Activated effector memory CD4-positive, alpha-beta T cell treated with Interleukin-2 at 50 U/mL for 16 hours (primary cell): ENCODE results near the gene ARHGAP25.

Experiments
- DNase-seq: peaks from one replicate; pipeline ENCODE4 v3.0.0-alpha.2; 2020

The ARHGAP25 gene

DNA sequence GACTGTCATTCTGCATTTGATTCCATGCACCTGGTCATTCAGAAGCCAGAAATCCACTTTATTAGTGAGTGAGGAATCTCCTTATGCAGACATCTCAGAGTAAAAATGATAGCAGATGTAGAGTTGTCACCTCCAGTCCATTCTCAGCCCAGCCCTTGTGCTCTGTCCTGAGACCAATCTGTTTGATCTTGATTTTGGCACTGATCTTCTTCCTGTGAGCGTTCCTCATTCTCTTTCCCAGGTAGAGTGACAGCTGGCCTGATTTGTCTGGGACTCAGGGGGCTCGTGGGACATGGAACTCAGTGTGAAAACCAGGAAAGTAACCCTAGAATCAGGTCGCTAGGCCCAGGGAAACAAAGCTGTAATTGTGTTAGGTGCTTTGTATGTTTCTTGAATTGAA is 8.9 kb downstream of the ARHGAP25 start:
- no peak for DNase-seq

DNA sequence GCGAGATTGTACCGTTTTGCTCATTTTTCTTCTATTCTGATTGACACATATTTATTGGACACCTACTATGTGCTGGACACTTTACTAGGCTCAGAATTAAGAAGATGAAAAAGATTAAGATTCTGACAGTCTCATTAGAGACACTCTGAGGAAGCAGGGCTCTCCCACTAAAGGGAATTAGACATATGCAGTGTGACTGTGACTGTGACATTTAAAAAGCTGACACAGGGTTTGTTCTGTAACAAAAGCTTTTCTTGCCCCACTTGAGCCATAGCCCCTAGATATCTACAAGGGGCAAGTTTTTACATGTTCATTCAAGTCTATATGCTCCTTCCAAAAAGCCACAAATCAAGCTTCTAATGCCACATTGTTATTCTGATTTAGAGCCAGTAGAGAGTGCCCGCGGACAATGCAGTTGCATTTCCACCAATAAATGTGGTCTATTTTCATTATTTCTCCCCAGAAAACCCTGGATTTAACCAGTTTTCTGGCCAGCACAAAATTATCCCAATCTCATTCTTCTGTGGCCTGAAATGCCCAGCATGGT is 9.8 kb downstream of the ARHGAP25 start:
- no peak for DNase-seq

DNA sequence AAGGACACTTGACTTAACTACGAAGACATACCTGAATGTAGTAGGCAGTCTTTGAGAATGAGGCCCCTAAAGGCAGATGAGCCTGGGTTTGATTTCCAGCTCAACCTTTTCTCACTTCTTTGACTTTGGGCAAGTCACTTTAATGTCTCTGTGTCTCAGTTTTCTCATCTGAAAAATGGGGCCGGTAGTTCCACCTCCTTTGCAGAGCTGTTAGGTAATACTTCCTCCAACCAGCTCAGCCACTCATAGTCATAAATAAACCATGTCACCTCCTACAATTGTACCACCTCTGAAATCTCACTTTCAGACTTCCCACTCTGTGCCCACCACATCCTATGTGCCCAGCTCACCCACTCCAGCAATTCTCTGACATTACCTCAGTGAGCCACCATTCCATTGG is 10.4 kb downstream of the ARHGAP25 start:
- DNase-seq: no peak

DNA sequence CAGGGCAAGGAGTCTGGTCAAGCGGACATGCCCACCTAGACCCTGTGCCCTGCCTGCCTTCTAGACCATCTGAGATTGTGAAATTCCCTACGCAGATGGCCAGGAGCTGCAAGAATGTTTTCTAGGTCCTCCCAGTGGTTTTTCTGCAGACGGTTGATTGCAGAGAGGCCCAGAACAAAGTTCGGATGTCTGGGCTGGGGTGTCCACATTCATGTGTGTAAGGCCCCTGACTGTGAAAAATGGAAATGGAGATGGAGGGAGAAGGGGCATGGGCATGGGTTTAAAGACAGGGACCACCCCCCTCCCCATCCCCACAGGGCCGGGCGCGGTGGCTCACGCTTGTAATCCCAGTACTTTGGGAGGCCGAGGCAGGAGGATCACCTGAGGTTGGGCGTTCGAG is 11.8 kb downstream of the ARHGAP25 start:
- DNase-seq: no peak

DNA sequence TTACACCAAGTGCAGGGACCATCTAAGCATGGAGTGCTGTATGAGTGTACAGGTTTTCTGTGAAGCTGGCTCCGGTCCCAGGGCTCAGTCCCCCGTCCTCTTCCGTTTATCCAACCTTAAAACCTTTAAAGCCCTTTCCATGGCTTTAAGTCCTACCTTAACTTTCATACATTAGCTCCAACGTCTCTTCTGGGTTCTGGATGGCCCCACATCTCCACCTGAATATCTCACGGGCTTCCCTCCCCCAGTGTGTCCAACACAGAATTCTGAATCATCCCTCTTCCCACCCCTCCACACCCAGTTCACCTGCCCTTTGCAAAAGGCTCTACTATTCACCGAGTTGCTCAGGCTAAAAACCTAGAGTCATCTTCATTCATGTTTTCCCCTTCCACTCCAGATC is 12.8 kb downstream of the ARHGAP25 start:
- DNase-seq: no peak

DNA sequence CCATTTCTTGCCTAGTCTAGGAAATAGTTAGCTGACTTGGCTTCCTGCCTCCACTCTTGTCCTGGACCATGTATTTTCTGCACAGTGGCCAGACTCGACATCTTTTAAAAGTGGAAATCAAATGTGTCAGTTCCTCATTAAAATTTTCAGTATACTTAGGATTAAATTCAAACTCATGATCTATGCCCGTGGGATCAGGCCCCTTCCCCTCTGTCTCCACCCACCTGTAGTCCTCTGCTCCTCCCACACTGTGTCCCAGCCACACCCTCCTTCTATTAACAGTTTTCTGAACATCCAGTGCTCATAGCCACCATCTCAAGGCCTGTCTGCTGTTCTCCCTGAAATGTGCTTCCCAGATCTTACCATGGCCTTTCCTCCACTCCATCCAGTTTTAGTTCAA is 13.3 kb downstream of the ARHGAP25 start:
- DNase-seq: no peak

DNA sequence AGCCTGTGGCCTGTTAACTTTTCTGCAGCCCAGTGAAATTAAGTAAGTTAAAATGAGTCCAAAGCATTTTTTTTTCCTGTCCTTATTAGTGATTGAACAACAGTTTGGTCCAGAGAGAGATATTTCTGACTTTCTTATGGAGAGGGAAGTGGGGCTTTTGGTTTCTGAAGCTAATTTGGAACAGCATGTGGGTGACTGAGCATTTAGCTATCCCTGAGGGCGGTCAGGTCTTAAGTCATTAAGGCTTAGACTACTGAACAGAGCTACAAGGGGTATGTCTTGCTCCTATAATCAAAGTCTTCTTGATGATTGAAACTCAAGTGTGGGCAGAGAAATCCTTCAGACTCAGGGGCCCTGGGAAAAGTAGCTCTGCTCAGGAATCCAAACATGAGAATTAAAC is 14.0 kb downstream of the ARHGAP25 start:
- DNase-seq: no peak

DNA sequence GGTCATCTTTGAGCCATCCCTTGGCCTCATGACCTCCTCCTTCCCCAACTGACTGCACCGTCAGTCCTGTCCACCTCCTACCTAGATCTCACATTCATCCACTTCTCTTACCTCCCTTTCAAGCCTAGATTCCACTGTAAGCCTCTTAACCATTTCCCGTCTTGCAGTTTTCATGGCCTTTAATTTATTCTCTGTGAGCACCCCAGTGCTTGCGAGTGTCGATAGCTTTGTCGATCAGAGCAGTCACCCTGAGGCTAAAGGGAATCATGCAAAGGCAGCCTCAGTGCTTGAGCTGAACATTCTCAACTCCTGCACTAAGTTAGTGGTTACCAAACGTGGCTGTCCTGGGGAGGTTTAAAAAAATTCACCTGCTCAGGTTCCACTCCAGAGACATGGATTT is 14.7 kb downstream of the ARHGAP25 start:
- no peak for DNase-seq

DNA sequence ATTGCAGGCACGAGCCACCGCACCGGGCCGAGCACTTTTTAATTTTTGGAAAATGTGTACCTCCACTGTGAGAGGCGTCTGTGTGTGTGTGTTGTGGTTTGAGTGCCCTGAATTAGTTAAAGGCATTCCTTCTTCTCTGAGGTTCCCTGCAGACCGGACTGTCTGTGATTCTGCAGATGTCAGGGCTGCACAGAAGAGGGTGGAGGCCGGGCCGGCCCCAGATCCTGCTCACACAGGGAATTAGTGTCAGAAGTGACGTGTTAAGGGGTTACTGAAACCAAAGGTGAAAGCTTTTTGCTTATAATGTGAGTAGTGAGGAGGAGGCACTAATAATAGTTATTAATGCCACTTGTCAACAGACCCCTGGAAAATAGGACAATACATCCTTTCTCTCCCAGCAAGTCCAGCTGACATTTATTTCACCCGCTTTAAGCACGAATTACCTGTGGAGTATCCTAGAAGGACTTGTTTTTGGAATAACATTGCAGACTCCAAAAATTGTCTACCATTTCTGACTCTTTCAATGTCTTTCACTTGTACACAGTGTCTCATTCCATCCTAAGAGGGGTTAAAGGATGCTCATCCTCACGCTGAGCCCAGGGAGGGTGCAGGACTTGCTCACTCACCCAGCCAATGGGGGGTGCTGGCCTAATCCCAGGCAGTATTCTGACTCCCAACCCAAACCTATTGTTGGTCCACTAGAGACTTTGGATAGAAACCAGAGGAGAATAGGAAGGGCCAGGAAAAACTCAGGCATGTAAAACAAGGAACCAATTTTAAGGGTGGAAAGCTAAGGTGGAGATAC is 16.2 kb downstream of the ARHGAP25 start:
- DNase-seq: no peak

DNA sequence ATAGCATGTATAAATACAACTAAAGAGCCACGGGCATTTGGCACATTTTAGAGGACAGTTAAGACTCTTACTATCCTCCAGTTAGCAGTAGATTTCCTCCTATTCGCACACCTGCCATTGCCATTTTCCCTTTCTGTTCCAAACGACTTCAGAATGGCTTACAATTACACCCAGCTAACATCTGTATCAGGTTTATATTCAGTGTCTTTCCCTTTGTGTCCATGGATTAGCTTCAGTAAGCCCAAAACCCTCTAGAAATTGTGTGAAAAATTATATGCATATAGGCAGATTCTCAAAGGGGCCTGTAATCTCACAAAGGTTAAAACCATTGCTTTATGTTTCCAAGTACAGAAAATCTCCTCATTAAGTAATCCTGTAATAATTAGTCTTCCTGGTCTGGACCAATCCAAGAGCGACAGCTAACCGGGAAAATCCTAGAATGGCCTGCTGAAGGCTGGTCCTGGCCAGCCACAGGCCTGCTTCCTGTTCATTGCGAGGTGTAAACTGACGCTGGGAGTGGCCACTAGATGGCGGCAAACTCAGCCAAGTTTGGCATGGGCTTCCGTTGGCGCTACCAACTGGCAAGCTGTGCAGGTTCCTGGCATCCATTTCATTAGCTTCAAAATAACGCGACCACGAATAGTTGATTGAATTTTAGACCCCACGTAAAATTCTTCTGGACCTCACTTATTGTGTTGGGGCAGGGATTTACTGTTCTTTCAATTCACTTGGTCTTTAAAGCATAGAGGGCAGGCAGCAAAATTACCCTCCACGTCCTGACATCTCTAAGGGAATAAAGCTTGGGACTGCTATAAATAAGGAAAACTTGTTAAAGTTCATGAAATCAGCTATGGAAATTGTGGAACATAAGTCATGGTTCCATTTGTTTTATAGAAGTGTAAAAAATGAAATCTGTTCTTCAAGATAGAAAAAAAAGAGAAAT is 17.1 kb downstream of the ARHGAP25 start:
- DNase-seq: peak; percentile 83

DNA sequence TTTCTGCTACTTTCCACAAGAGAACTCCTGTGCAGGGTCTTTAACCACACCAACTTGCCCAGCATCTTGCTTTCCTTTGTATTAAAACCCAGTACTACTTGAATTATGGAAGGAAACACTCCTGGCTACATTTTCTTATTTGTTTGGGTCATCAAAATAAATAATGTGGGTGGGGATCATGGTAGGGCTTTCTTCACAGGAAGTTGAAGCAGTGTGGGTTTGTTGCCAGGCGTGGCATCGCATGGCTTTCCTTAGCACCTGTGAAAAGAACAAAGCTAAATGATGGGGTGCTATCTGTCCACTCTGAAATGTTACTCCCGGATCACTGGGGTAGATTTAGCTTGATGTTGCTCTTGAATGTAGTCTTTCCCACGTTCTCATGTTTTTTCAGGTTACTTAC is 18.7 kb downstream of the ARHGAP25 start:
- no peak for DNase-seq

DNA sequence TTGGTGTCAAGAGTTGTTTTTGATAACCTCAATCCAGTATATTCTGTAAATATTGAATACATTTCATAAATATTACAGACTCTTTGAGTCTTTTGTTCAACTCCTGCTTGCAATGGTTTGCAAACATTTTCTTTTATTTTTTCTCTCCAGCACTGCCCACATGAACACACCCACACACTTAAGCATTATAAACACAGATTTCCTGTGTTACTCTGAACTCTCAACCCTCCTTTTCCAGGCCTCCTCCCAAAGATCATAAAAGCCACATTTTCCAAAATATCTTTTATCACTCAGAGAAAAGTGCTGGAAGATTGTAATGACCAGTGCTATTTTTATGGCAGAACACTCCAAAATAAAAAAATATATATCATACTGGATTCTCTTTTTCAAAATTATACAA is 20.5 kb downstream of the ARHGAP25 start:
- DNase-seq: no peak

DNA sequence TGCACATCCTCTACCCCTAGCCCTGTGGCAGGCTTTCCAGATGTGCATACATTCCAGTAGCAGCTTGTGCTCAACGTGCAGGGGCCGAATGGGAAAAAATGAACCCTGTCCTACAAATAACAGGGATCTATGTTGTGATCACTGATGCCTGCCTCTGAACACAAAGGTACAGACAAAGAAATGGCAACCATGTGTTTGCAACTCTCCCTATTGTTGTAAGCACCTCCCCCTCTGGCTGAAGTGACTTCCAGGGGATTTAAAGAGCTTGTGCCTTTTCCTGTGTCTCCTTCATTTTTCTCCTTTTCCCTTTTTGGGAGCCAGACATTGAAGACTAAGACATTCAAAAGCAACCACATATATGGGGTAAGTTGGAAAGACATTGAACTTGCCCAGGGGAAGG is 21.6 kb downstream of the ARHGAP25 start:
- DNase-seq: no peak

DNA sequence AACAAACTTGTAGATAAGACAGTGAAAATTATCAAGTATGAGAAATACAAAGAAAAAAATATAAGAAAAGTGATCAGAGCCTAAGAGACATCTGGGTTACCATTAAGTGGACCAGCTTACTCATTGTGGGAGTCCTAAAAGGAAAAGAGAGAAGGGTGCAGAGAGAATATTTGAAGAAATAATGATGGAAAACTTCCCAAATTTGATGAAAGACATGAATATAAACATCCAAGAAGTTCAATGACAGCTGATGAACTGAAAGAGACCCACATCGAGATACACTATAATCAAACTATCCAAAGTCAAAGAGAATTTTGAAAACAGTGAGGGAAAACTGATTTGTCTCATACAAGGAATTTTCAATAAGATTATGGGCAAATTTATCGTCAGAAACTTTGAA is 22.5 kb downstream of the ARHGAP25 start:
- no peak for DNase-seq

DNA sequence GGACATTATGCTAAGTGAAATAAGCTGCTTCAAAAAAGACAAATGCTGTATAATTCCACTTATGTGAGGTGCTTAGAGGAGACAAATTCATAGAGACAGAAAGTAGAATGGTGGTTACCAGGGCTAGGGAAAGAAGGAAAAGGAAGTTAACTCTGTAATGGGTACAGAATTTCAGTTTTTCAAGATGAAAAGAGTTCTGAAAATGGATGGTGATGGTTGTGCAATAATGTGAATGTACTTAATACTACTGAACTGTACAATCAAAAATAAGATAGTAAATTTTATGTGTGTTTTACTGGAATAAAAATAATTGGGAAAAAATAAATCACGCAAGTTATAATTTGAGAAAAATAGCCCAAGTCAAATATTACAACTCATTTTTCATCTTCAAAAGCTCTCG is 27.5 kb downstream of the ARHGAP25 start:
- DNase-seq: no peak

DNA sequence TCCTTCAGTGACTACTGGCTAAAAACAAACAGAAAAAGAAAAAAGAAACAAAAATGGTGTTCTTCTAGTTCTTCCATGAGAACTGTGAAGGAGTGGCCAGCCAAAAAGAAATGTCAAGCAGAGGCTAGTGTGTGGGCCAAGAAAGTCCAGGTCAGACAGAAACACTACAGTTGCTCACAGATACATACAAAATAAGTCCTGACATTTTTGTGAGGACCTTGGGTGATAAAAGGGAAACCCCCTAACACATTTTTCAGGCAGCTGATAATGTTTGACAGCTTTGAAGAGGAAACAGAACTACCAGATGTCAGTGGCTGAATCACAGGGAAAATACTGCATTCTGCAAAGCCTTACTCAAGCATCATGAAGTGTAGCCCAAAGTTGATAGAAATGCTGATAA is 28.1 kb downstream of the ARHGAP25 start:
- no peak for DNase-seq

DNA sequence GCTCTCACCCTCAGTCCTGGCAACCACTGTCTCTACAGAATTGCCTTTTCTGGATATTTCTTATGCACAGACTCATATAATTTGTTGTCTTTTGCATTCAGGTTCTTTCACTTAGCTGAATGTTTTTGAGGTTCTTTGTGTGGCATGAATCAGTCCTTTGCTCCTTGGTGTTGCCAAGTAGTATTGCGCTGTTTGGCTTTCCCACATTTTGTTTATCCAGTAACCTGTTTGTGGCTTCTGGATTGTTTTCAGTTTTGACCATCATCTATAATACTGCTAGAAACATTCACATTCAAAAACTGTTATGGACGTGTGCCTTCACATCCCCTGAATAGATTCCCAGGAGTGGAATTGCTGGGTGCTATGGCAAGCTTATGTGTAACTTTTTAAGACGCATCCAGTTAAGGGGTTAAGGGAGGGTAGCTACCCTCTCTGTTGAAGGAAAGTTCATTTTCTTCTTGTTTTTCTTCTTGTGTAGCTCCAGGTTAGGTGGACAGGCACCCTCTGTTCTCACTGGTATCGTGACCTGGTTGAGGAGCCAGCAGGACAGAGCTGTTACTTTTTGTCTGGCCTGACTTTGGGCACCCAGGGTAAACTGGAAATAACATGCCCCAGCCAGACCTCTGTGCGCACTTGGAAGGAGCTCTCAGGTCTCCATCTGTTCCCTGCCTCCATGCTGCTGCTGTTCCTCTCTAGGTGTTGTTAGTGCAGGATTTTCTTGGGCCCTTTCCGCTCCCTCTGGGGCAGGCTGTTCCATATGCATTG is 29.6 kb downstream of the ARHGAP25 start:
- no peak for DNase-seq

DNA sequence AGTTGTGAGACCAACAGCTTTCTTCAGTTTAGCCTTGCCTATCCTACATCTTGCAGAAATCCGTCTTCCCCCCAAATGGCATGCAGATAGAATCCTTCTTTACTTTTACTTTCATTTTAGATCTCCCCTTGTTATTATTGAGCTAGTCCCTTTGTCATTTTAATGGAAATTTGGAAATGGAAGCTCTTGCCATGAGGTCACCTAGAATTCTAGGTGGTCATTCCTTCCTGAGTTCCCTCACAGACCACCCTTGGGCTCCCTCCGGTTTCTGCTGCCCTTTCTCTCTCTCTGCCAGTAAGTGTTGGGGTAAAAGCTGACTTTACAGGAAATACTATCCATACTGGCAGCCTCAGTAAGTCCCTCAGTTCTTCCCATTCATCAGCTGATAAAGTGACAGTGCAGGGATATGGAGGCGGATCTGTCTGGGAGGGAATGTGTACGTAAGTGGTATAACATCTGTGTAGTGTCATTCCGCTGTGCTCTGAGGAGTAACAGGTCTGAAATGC is 30.2 kb downstream of the ARHGAP25 start:
- DNase-seq: no peak

DNA sequence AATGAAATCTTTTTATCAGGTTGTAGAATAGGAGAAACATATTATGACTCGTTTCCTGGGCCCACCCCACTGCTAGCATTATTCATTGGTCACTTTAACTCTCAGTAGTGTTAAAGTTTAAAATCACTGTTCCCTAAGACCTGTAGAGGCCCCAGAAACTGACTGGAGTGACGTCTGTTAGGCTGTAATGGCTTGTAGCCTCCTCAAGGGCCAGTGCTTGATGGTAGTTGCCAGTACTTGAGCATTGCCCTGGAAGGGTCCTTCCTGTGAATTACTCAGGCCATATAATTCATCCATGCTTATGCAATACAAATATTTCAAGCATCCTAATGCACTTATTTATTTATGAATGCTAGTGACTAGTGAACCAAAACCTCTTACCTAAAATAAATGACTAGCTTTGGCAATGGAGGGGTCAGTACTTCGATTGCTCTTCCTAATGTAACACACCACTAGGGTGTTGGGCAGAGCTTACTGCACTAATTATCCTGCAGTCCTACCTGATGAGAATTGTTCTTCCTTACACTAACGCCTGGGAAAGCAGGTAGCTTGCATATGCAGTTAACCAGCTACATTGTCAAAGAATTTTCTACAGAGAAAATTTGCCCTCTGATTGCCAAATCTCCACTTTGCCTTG is 31.2 kb downstream of the ARHGAP25 start:
- DNase-seq: no peak

DNA sequence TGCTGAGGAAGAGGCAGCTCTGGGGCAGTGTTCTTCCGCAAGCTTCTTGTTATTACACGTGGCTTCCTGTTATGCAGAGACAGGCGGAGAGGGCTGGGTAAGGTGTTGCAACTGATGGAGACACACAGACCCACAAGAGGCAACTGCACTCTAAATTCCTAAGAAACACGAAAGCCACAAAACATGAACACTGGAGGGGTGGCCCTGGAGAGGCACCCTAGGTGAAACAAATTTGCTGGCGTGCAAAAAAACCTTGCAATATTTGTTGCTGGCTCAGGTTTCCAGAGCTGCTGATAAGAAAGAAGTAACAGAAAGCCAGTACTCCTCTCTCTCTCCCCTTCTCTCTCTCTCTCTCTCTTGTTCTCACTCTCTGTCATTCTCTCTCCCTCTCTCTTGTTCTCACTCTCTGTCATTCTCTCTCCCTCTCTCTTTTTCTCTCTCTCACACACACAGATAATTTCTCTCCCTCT is 31.8 kb downstream of the ARHGAP25 start:
- peak; percentile 66 for DNase-seq

DNA sequence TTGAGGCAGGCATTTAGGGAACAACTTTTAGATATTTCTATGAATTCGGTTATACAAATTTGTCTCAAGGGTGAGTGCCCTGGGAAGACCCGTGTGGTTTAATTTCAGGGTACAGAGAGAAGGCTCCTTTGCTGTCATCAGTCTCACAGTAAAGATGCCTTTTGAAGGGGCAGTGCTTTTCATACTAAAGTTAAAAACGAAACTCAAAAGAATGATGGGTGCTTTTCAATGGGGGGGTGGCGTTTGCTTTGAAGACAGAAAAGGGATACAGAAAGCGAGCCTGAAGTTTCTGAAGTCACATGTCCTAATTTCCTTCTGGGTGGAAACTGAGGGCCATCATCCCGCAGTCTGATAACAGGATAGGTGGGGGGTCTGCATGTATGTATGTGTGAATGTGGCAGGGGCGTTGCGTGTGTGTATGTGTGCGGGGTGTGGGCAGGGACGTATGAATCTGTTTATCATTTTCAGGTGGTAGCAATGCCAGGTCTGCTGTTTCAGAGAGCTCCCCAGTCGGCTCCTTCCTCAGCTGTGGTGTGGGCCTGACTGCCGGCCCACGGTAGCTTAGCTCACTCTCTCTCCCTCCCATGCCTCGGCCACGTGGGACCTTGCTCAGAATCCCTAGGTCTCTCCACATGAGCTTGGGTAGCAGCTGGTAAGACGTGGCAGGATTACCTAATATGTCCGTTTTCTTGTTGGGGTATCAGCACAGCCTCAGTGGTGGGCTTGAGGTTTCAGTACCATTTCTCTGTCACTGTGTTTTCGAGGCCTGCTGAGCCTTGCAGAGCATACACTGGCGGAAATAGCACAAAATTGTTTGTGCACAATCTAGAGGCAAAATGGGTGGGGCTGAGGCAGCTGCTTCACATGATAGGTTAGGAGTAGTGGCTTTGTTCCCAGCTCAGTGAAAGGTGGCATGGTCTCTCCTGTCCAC is 32.7 kb downstream of the ARHGAP25 start:
- DNase-seq: peak; percentile 49
